Stimulated activated CD8-positive, alpha-beta memory T cell treated with anti-CD3 and anti-CD28 coated beads, Interleukin-15, amount 100 ng/mL, for 1 hour (primary cell): ENCODE measurements around the gene RAB20.
"Not testable (repeated sequence)": the region's sequence is repeated elsewhere in the genome, so short reads cannot be mapped to it uniquely, and the experiment has no call there.

ENCODE experiments used
- DNase-seq: peaks from one replicate; pipeline ENCODE4 v3.0.0-alpha.2; 2020; ENCODE audit warnings: low read depth

The RAB20 gene

GRCh38 chr13:110575322-110576069, 14.0 kb upstream of the RAB20 start:
- DNase-seq = no peak

- DNase-seq = no peak
Observed at GRCh38 chr13:110574161-110574560, 12.6 kb upstream of the RAB20 start.

- DNase-seq = no peak
Observed at GRCh38 chr13:110572778-110573118, 11.2 kb upstream of the RAB20 start.

GRCh38 chr13:110571896-110572777, 10.6 kb upstream of the RAB20 start:
- no peak for DNase-seq

GRCh38 chr13:110570886-110571285, 9.4 kb upstream of the RAB20 start:
- DNase-seq = no peak

GRCh38 chr13:110569962-110570361, 8.4 kb upstream of the RAB20 start:
- not testable (repeated sequence) for DNase-seq

- DNase-seq = no peak
Observed at GRCh38 chr13:110568612-110569011, 7.1 kb upstream of the RAB20 start.

- DNase-seq = no peak
Observed at GRCh38 chr13:110566171-110566570, 4.6 kb upstream of the RAB20 start.

GRCh38 chr13:110565296-110565695, 3.8 kb upstream of the RAB20 start:
- no peak for DNase-seq

DNA sequence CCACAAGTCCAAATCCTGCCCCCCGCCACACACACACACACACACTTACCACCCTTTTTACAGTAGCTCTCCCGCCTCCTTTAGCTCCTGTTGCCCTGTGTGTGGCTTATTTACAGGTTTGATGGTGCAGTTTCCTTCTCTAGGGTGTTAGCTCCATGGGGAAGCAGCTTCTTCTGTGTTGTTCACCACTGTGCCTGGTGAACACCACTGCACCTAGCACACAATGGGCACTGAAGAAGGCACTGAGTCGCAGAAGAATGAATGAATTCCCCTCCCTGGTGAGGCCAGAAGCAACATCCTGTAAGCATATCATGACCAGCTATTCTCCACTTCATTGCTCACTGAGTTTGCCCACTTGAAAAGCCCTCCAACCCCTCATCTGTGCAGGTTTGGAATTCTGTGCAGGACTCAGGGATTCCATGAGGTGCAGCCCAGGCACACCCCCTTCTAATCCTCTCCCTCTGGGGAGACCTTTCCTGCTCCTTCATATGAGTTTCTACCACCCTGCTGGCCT, 3.0 kb upstream of the RAB20 start:
- no peak for DNase-seq

GRCh38 chr13:110563463-110563774, 1.9 kb upstream of the RAB20 start:
- no peak for DNase-seq

DNA sequence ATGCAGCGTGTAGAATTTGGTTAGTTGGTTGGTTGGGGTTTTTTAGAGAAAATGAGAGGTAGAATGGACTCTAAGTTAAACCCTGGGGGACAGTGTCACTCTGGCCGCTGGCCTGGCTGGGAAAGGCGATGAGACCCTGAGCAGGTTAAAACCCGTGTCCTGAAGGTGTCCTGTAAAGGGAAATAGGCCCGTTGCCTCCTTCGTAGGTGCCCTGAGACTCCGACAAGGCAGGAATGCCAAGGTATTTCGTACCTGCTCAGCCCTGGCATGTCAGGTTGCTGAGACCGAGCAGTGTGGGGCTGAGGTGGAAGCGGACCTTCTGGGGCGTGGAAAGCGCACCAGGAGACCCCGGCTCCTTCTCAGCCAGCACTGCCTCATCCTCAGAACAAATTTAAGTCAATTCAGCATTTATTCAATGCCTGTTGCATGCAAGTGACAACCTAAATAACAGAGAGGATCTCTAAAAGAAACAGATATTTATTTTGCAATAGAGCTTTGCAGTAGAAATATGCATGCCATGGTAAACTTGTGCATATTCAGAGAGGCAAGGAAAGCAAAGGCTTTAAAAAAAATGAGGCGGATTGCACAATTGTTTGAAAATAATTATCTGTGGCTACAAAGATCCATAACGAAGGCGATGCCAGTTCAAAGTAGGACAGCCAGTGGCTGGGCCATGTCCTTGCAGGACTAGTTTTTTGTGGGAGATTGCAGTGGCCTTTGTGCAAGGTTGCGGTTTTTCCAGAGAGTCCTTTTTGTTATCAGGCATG, 1.4 kb upstream of the RAB20 start:
- DNase-seq = no peak

DNA sequence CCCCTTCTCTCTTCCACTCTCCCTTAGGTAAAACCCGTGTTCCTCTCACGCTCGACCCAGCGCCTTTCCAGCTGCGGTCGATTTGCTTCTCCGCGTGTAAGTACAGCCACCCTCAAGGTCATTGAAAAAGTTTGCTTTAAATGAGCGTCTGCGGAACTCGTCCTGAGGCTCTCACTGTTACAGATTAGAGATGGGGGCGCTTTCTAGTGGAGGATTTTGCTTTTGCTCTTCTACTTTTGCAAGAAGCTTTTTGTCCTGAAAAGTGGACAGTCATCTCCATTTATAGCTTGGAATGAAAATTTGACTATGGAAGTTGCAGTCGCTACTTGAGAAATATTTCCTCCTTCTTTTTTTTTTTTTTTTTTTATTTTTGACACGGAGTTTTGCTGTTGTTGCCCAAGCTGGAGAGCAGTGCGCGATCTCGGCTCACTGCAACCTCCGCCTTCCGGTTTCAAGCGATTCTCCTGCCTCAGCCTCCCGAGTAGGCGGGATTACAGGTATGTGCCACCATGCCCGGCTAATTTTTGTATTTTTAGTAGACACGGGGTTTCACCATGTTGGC, 595 bp upstream of the RAB20 start:
- DNase-seq = no peak

- no peak for DNase-seq
Observed at GRCh38 chr13:110560601-110561343, 750 bp downstream of the RAB20 start.

DNA sequence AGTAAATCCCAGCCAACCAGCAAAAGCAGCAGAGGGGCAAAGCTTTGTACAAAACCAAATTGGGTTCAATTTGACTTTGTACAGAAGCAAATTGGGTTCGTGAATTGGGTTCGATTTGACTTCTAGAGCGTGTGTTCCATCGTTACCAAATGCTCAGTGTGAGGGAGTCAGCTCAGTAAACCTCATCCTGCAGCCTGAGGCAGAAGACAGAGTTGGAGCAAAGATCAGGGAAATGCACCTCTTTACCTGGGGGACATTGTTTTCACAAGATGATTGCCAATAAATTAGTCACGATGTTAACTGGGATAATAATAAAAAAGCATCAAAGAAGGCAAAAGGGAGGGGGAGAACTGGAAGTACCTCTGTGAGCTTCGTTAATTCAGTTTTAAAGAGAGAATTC, 1.5 kb downstream of the RAB20 start:
- no peak for DNase-seq

DNA sequence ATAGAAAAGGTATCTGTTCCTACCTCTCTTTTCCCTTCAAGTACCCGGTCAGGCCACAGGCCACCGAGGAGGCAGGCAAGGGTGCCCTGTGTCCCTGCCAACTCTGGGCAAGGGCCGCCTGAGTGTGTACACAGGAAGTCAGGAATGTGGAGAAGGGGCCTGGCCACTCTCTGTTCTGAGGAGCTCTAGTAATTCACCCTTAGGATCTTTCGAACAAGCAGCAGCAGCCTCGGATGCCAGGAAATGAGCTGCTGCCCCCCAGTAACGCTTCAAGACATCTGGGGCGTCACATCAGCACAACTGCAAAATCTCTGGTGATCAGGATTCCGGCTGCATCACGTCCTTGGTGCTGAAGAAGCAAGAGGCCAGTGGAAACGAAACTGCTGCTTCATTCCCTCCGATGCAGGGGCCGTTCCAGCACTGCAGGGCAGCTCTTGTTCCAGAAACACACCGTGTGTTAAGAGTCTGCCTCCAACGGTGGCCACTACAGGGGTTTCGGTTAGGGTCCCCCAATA, 2.0 kb downstream of the RAB20 start:
- DNase-seq = no peak

DNA sequence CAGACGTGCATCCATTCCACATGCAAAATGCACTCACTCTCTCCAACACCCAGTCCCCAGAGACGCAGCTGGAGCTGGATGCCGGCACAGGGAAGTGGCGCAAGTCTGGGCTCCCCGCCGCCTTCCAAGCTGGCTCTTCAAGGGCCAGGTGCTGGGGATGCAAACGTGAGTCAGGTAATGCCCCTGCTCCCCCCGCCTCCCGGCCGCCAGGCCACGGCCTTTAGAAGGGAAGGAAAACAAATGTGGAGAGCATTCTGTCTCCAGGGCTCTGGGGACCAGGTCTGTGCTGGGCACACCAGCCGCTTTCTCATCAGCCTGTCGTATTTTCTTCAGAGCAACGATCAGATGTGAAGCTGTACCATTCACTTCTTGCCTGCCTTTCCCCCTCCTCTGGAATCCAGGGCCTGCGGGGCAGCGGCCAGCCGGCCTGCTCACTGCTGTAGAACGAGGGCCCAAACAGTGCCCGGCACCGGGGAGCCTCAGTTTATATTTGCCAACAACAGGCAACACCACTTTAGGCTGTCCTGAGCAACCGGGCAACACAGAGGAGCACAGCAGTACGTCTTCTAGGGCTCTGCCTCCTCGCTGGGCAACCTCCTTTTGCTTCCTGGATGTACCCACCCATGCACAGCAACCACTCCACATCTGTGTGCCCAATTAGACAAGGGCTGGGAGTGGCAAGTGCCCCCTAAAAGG, 3.8 kb downstream of the RAB20 start:
- DNase-seq = no peak

DNA sequence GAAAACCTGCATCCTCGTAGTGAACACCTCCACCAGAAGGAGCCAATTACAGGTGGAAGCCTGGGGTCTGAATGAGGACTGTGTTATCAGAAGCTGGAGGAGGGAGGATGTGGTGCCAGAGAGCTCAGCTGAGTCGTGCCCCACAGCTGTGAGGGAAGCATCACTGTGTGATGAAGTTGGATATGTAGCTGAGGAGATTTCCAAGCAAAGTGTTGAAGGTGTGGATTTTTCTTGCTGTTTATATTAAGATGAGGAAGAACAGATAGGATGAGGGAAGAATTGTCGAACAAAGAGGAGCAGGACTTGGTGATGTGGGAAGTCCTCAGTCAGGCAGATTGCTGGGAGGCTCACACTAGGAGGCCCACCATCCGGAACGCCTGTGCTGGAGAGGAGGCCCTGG, 4.4 kb downstream of the RAB20 start:
- DNase-seq = no peak

GRCh38 chr13:110556224-110556606, 5.3 kb downstream of the RAB20 start:
- DNase-seq = no peak

DNA sequence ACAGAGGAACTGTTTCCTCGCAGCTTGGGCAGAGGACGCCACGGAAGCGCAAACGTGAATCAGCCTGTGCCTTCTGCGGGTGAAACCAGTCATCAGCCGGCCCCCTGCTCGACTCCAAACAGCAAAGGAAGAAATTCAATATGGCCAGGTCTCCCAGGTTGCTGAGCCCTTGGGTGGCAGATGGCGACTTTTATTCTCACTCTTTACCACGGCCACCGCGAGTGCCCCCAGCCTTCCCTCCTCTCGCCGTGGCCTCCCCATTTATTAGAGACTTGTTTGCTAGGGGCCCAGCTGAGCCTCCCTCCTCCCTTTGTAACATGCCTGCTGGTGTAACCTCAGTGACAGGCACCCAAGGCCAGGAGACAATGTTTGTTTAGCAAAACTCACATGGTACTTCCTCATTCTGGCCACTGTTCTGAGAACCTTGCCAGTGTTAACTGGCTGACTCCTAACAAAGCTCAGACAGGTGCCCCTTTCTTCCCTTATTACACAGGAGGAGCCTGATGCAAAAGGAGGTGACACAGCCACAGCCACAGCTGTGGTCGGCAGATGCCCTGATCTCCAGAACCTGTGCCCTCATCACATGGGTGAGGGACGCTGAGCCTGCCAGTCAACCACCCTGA, 5.8 kb downstream of the RAB20 start:
- no peak for DNase-seq
